ENCODE results near the gene GALC.

GALC gene

DNA sequence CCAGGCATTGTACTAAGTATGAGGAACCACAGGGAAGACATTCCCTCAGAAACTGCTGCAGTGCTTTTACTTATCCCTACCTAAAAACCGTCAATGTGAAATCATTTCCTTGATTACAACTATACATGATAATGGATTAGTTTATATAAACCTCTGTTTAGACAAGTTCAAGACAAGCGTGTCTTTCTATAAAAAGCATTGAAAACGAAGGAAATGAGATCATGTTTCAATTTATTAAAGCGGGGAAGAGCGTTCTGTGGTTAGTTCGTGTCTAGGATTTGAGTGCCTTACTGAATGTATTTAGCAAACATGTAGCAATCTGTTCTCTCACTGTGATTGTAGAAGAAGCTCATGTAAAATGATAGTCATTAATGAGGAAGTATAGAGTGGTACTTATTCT, 37.5 kb downstream of the GALC start:
- DNase-seq (ENCODE audit: low spot score), result no peak

- no peak for DNase-seq (ENCODE audit: low spot score)
These were observed 40.5 kb downstream of the GALC start for GRCh38 chr14:87952307-87953094.

DNA sequence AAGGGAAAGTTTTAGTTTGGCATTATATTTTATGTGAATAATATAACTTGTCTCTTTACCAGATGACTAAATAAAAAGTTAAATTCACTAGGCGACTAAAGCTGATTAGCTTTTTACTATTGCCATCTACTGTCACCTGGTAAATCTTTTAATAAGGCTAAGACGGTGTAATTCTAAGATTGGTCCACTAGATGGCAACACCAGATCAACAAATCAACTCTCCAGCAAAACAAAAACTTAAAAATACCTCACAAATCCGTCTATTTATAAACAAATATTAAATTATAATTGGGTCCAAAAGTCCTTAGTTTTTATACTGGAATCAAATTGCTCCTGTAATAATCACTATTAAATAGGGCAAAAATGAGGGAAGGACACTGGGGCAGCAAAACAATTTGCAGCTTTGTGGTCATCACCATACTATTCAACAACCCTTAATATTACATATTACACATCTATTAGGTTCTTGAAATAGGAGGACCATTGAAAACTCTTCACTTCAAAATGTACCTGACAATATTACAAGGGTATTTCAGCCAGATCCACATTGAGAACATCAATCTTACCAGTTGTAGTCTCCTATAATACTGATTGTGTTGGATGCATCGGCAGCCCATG, 47.9 kb downstream of the GALC start:
- DNase-seq (ENCODE audit: low spot score), result peak; percentile 40

- DNase-seq (ENCODE audit: low spot score), result no peak
These were observed 52.1 kb downstream of the GALC start for GRCh38 chr14:87940894-87941293.

- no peak for DNase-seq (ENCODE audit: low spot score)
These were observed 52.6 kb downstream of the GALC start for GRCh38 chr14:87940382-87940781.

DNA sequence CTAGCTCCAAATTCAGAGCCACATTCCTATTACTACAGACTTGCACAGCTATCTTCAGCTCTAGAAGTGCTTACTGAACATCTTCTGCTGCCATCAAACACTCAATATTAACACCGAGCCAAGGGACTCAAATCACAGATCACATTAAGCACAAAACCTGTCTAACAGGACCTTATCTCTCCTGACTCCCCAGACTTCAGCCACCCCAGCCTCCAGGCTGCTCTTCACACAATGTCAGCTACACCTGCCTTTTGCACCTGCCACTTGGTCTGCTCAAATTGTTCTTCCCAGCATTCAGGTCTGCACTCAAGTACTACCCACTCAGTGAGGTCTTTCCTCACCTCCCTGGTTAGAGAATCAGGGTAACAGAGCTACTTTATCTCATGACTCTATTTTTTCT, 57.1 kb downstream of the GALC start:
- no peak for DNase-seq (ENCODE audit: low spot score)

- no peak for DNase-seq (ENCODE audit: low spot score)
These were observed 57.7 kb downstream of the GALC start for GRCh38 chr14:87935081-87935828.

DNA sequence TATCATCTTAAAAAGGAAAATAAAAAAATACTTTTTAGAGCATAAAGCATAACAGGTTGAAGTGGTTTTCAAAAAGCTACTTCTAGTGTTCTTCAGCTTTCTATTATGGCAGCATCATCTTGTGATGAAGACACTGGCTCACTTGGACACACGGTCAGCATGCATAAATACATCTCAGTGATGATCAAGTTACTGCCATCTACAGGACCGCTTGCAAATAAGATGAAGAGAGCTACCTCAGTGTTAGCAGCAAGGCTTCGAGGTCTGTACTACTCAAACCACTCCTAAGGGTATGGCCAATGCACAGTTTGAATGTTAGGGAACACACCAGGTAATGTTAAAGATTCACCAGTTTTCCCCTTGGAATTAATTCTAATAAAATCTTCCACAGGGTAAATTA, 58.8 kb downstream of the GALC start:
- DNase-seq (ENCODE audit: low spot score), result peak; percentile 26

GRCh38 chr14:87916886-87917275, 76.1 kb downstream of the GALC start:
- no peak for DNase-seq (ENCODE audit: low spot score)

DNA sequence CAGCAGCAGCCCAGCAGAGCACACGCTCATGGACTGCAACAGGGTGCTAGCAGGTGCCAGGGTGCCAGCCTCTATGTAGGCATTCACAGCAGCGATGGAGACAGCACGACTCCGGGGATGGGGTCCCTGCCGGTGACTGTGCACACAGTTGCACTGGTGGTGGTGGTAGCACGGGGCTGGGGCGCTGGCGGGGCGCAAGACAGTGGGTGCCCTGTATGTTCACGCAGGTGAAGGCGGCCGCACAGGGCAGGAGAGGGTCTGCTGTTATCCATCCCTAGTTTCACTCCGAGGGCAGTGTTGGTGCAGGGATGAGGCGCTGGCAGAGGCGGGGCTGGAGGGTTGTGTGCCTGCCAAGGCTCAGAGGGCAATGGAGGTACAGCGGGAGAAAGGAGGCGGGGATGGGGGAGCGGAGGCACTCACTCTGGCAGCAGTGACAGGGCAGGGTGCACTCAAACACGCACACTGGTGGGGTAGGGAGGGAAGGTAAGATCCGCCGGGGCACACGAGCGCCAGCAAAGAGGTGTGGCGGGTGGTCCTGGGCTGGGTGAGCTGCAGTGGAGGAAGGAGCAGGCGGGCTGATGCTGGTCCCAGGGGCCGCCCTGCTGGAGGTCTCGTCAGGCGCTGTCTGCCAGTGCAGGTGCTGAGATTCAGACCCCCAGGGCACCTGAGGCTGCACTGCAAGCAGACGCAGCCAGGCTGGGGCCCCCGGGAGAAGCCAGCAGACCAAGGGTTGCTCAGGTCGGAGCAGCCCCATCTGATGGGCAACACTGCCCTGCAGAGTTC, 76.7 kb downstream of the GALC start:
- no peak for DNase-seq (ENCODE audit: low spot score)

GRCh38 chr14:87908550-87908949, 84.4 kb downstream of the GALC start:
- no peak for DNase-seq (ENCODE audit: low spot score)

- no peak for DNase-seq (ENCODE audit: low spot score)
These were observed 91.3 kb downstream of the GALC start for GRCh38 chr14:87901652-87902051.

- no peak for DNase-seq (ENCODE audit: low spot score)
These were observed 91.7 kb downstream of the GALC start for GRCh38 chr14:87901236-87901635.

DNA sequence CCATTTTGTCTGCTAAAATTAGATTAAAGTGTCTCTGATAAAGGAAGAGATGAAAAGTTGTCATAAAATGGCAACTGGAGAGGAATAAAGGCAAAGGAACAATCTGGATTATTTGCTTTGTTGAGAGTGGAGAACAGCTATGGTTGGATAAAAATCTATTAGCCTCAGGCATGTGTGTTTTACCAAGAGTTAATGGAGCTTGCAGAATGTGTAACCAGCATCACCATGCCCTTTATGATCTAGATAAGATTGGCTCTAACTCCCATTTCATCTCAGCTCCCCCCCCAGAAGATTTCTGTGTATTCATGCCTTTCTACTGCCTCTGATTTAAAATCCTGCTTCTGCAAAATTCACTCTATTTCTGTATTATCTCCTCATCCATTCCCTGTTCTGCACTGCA, 93.8 kb downstream of the GALC start:
- DNase-seq (ENCODE audit: low spot score), result no peak

GRCh38 chr14:87898301-87898700, 94.7 kb downstream of the GALC start:
- no peak for DNase-seq (ENCODE audit: low spot score)

DNA sequence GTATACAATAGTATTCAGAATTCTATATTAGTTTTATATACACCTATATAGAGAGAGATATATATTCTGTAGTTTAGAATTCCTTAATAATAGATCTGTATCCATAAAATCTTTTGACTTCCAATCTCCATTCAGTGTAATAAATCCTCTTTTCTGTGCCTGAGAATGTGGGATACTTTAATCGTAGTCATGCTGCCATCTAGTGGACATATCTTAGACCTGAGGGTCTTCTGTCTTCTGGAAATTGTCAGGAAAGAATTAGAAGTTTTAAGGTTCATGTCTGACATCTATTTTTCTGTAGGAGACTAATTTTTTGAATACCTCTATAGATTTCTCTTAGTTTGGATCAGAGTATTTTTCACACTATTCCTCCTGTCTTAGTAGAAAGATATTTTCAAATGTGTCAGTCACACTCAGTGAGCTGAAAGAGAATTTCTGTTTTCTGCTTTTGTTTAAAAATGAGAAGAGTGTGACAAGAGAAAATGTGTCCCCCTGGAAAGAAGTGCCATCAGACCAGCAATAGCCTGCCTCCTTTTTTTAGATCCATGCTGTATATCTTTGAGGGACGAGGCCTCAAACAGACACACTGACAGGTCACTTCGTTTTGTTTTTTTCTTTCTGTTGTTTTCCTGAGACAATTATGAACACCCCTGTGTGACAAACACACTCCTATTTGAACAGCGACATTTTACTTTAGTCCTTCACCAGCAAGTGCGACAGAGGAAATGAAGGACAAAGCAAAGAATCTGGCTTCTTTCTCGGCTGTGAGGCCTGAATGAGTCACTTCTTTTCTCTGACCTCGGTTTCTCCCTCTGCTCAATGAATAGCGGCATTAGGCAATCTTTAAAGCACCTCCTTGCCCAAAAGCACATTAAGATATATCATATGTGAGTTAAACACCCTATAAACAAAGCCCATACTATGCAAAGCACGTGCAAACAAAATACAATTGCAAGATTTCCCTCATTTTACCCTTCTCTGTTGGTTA, 96.3 kb downstream of the GALC start:
- peak; percentile 49 for DNase-seq (ENCODE audit: low spot score)

DNA sequence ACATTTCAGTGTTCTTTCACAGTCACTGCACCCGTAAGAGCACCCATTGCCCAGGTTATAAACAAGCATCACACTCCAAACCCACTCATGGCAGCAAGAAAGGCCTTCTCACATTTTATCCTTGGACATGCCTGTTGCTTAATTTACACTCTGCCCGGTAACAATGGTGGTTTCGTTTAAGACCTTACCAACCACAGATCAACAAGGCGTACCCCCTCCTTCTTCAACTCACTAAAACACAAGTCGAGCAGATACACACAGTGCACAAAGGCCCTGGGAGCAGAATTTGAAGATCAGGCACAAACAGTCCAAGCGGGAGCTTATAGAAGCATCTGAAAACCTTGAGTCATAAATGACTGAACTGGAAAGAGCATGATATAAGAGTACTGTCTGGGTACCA, 98.1 kb downstream of the GALC start:
- DNase-seq (ENCODE audit: low spot score), result no peak

- DNase-seq (ENCODE audit: low spot score), result no peak
These were observed 100.2 kb downstream of the GALC start for GRCh38 chr14:87892763-87893162.

DNA sequence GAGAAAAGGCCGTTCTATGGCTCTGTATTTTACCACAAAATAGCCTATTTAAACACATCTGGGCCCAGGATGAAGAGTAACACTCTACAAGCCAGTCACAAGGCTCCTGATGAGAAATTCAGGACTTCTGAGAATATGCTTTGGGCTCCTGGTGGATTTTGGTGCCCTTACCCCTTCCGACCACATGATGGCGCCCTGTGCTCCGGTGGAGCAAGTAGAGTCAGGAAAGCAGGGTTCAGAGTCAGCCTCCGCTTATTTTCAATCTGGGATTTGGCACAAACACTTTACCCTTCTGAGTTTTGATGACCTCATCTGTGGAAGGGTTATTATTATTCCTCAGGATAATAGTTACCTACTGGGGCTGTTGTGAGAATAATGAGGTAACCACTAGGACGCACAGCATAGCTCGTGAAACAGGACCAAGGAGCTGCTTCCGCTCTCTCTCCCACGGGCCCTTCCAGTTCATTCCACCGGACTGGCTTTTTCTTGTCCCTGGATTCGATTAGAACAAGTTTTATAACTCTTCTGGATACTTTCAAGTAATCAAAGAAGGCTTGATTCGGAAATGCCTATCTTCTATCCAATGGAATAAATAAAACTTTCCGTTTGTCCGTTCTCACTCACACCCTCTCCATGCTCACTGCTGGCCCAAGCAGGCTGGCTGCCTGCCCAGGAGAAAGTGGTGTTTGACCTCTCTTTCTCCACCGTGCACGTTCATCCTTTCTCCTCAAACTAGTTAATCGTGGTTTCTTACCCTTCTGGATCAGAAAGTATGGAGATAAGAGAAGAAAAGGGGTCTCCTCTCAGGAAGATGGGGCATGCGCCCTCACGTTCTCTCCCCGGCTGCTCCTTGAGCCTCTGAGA, 104.6 kb downstream of the GALC start:
- DNase-seq (ENCODE audit: low spot score), result peak; percentile 23

- no peak for DNase-seq (ENCODE audit: low spot score)
These were observed 109.2 kb downstream of the GALC start for GRCh38 chr14:87883750-87884149.
